ENCODE measurements around the gene BORA.

- TF ChIP-seq CTCF (IDR thresholded peaks at IDR 0.05), result no peak
- TF ChIP-seq POLR2AphosphoS5 (IDR thresholded peaks at IDR 0.05; ENCODE audit: low read depth, low read length), result no peak
Measured at GRCh38 chr13:72698164-72698563, 29.6 kb upstream of the BORA start.

All from Panc1 (cell line).